Uterus (tissue), 2 donors: ENCODE data around the gene FAM8A1.

ENCODE experiments used
- CTCF ChIP-seq, 4 experiments: fragments of 200-600 bp in 2 of 4; fragments of 450-650 bp in 2 of 4; sonication (generic) in 2 of 4; IDR thresholded peaks; one replicate each; pipeline ENCODE4 v1.5.1; 2016 to 2019; ENCODE audit warnings: antibody characterized with exemption in 4 of 4, mild to moderate bottlenecking in 2 of 4, moderate library complexity in 1 of 4
- POLR2A ChIP-seq, 2 donors: fragments of 450-650 bp; IDR thresholded peaks; one replicate each; pipeline ENCODE4 v1.6.1; 2016; ENCODE audit warnings: antibody characterized with exemption in 2 of 2, mild to moderate bottlenecking in 1 of 2, moderate library complexity in 1 of 2

GRCh38 chr6:17638212-17638715 lies 38.2 kb downstream of the FAM8A1 start:
- TF ChIP-seq CTCF (IDR thresholded peaks at IDR 0.05): no peak
- TF ChIP-seq POLR2A (IDR thresholded peaks at IDR 0.05): no peak
